ENCODE results near the gene ATRN.
"Not testable (repeated sequence)": the region's sequence is repeated elsewhere in the genome, so short reads cannot be mapped to it uniquely, and the experiment has no call there.

The ATRN gene

GRCh38 chr20:3514012-3514642 is 43.3 kb downstream of the ATRN start:
- H3K4me3 ChIP-seq (ENCODE audit: low read depth, low read length): no peak overlapping the region

GRCh38 chr20:3515379-3516170 is 44.8 kb downstream of the ATRN start:
- H3K4me3 ChIP-seq (ENCODE audit: low read depth, low read length): no peak overlapping the region

GRCh38 chr20:3521852-3522740 is 51.3 kb downstream of the ATRN start:
- H3K4me3 ChIP-seq (ENCODE audit: low read depth, low read length): no peak overlapping the region

DNA sequence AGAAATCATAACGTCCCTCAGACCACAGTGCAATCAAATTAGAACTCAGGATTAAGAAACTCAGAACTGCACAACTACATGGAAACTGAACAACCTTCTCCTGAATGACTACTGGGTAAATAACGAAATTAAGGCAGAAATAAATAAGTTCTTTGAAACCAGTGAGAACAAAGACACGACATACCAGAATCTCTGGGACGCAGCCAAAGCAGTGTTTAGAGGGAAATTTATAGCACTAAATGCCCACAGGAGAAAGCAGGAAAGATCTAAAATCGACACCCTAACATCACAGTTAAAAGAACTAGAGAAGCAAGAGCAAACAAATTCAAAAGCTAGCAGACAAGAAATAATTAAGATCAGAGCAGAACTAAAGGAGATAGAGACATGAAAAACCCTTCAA is 53.9 kb downstream of the ATRN start:
- not testable (repeated sequence) for H3K4me3 ChIP-seq (ENCODE audit: low read depth, low read length)

DNA sequence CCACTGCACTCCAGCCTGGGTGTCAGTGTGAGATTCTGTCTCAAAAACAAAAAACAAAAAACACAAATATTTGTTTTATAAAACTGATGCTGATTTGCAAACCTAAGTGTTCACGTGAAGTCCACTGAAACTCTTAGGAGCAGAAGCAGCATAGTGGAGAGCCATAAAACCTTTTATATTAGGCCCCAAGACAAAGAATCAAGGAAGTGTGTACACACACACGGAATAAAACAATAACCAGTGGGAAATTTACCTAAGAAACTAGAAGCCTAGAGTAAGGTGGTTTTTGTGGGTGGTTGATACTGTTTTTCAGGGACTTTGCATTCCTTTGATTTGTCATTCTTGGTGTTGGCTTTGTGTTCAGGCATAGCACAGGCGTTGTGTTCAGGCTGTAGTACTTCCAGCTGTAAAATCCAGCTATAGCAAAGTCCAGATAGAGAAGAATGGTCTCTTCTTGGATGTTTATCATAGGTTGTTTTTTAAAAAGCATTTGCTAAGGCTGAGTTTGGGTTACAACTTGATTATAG is 61.3 kb downstream of the ATRN start:
- H3K4me3 ChIP-seq (ENCODE audit: low read depth, low read length): no peak overlapping the region

- H3K4me3 ChIP-seq (ENCODE audit: low read depth, low read length): not testable (repeated sequence)
Observed at GRCh38 chr20:3537733-3538132, 66.9 kb downstream of the ATRN start.

- H3K4me3 ChIP-seq (ENCODE audit: low read depth, low read length): no peak overlapping the region
Observed at GRCh38 chr20:3539311-3540107, 68.7 kb downstream of the ATRN start.

GRCh38 chr20:3541887-3542721 is 71.3 kb downstream of the ATRN start:
- no peak overlapping the region for H3K4me3 ChIP-seq (ENCODE audit: low read depth, low read length)

DNA sequence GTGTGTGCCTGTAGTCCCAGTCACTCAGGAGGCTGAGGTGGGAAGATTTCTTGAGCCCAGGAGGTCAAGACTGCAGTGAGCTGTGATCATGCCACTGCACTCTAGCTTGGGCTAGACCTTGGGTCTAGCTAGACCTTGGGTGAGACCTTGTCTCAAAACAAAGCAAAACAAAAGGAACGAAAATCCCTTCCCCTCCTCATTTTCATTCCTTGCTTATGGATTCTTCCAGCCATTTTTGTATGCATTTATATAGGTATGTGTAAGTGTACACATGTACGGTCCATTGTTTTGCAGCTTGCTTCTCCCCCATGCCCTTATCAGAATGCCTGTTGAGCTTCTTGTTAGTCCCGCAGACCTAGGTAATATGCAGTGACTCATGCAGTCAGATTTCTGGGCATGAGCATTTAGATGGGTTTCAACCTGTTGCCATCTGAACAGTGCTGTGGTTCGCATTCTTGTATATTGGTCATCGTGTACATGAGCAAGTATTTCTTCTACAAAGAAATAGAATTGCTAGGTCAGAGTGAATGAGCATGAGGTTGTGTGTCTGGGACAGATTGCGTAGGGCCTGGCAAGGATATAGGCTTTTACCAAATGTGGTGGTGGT is 73.2 kb downstream of the ATRN start:
- H3K4me3 ChIP-seq (ENCODE audit: low read depth, low read length): no peak overlapping the region

DNA sequence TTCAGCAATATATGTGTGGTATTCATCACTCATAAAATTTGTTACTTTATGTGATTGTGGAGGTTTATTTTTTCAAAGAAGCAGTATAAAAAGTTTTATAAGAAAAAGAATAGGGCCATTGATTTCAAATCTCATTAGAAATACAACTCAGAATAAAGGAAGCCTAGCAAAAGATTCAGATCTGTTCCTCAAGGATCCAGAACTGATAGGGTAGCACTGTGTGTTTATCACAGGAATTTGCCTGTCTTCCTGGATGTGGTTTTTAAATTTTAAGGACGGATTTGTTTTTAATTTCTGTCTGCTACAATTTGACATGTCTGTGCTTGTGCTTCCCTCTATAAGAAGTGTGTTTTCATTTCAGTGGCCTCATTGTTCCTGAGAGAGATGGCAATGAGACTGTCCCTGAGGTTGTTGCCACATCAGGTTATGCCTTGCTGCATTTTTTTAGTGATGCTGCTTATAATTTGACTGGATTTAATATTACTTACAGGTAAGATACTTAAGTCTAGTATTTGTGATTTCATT is 74.6 kb downstream of the ATRN start:
- no peak overlapping the region for H3K4me3 ChIP-seq (ENCODE audit: low read depth, low read length)

DNA sequence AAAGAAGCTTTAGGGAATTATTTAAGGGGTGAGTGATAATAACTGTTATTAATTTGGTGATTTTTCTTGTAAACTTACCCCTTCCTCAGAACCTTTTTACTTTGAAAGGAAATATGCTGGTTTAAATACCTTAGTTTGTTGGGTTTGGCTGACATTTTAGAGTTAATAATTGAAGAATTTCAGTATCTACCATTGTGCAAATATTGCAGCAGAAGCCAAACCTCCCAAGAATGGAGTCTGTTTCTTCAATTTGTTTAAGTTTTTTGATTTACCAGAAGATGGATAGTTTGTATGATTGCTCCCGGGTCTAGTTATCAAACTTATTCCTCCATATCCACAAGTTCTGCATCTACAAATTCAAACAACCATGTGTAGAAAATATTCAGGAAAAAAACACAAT is 77.1 kb downstream of the ATRN start:
- no peak overlapping the region for H3K4me3 ChIP-seq (ENCODE audit: low read depth, low read length)

- H3K4me3 ChIP-seq (ENCODE audit: low read depth, low read length): no peak overlapping the region
Observed at GRCh38 chr20:3550837-3551236, 80.0 kb downstream of the ATRN start.

- no peak overlapping the region for H3K4me3 ChIP-seq (ENCODE audit: low read depth, low read length)
Observed at GRCh38 chr20:3551681-3552434, 81.0 kb downstream of the ATRN start.

DNA sequence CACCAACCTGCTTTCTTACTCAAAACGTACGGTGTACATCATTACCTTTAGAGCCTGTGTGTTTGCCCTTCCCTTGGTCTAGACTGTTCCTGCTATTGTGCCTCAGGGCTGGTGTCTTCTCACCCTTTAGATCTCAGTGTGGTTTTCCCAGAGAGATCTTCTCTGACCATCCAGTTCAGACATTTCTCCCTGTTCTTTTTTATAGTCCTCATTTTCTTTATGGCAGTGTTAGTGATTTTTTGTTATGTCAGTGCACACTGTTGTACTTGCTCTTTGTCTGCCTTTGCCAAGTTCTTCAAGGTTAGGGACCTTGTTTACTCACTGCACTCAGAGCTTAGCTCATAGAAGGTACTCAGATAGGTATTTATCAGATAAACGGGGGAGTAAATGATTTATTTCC is 82.8 kb downstream of the ATRN start:
- H3K4me3 ChIP-seq (ENCODE audit: low read depth, low read length): no peak overlapping the region

DNA sequence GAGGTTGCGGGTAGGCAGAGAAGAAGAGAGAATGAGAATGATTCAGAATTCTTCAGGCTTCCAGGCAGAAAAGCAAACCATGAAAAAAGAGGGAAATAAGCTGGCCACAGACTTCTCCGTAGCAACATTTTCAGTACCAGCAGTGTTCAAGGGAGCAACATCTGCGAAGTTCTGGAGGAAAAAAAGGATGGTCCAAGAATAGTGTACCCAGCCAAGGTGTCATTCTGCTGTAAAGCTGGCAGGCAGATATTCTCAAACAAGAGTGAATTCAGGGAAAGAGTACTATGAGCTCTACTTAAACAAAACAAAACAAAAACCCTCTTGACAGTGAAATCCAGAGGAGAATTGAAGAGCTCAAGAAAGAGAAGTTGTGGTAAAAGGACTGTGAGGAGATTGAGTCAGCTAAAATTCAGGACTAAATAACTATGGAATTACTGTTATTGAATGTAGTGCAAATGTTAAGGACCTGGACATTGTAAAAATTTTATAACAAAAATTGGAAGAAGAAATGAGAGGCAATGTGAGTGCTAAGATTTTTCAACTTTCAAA is 86.5 kb downstream of the ATRN start:
- H3K4me3 ChIP-seq (ENCODE audit: low read depth, low read length): no peak overlapping the region

DNA sequence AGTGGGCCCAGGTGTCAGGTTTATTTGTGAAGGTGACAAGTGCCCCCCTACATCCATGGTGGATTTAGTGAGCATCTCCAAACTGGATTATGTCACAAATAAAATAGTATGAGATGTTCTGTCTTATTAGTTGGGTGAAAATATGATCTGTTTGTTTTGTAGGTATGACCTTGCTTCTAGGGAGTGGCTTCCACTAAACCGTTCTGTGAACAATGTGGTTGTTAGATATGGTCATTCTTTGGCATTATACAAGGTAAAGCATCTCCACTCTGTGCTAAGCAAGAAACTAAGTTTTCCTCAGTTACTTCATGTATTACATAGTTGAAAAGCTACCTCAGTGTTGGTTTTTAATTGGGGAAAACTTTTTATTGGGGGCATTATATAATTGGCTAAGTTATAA is 88.4 kb downstream of the ATRN start:
- H3K4me3 ChIP-seq (ENCODE audit: low read depth, low read length): no peak overlapping the region

GRCh38 chr20:3559637-3560036 is 88.8 kb downstream of the ATRN start:
- no peak overlapping the region for H3K4me3 ChIP-seq (ENCODE audit: low read depth, low read length)

GRCh38 chr20:3560162-3560561 is 89.3 kb downstream of the ATRN start:
- no peak overlapping the region for H3K4me3 ChIP-seq (ENCODE audit: low read depth, low read length)

All from iPS-11a (cell line).